K562 (cell line): ENCODE measurements around the gene WDR20. TPM values are rescaled to one million over a fixed set of nuclear protein-coding genes. Genes with fewer than 3 reads are reported as not detected.

ENCODE experiments used
- ATAC-seq: fragments of 200-7000 bp; cut with Tn5 transposase; 3 replicates; pipeline ENCODE4 v1.9.1; 2020; ENCODE audit warnings: moderate library complexity
- BruUV-seq: library from RNA; stranded (reverse); fragments of 400-500 nt; replicated peaks from 2 replicates; lab custom pipeline; 2021; lab: Mats Ljungman, UMichigan
- CTCF ChIA-PET: fragments of 300-600 bp; formaldehyde crosslinking; extraction: SDS; loops from one replicate; lab custom pipeline; 2021; ENCODE audit warnings: low intra/inter-chr PET ratio; lab: Yijun Ruan, JAX
- POLR2A ChIA-PET: fragments of 300-600, 350-650 bp; sonication (Branson Sonifier 250); formaldehyde crosslinking; extraction: SDS; loops from one replicate; lab custom pipeline; 2021; ENCODE audit warnings: antibody characterized with exemption, inconsistent platforms; lab: Yijun Ruan, JAX
- DNase-seq, 4 experiments: peaks; one replicate each; pipeline versions ENCODE4 v3.0.0 to v3.0.0-alpha.2; 2011 to 2018; ENCODE audit warnings: low spot score in 3 of 4, mixed read lengths in 3 of 4; ENCODE audit errors: extremely low read depth in 1 of 4
- FAIRE-seq: peaks from 2 replicates; lab custom pipeline; 2011; peaks lifted over from hg19 to GRCh38; lab: Jason Lieb, UNC
- H2AFZ ChIP-seq: 2 replicates; pipeline ENCODE4 v1.6.0; 2011; ENCODE audit warnings: low read depth, low read length, control low read depth, inconsistent platforms
- H3K27ac ChIP-seq: fragments of 200-600 bp; 3 replicates; pipeline ENCODE4 v1.8.0; 2011; ENCODE audit warnings: low read depth, mild to moderate bottlenecking, control low read depth, inconsistent platforms, low read length, moderate library complexity, mixed read lengths; ENCODE audit errors: extremely low read depth
- H3K27me3 ChIP-seq, 2 experiments: fragments of 300-600 bp in 1 of 2; 2 replicates in 1 of 2; 3 replicates in 1 of 2; pipeline versions ENCODE4 v1.6.0 to v1.8.0; 2011; ENCODE audit warnings: inconsistent platforms in 2 of 2, low read length in 2 of 2, mild to moderate bottlenecking in 1 of 2, mixed read lengths in 1 of 2, moderate library complexity in 1 of 2; ENCODE audit not compliant: control insufficient read depth in 2 of 2, insufficient read depth in 2 of 2
- H3K36me3 ChIP-seq: fragments of 300-600 bp; 3 replicates; pipeline ENCODE4 v1.8.0; 2011; ENCODE audit warnings: mild to moderate bottlenecking, low read length, inconsistent platforms; ENCODE audit not compliant: control insufficient read depth, insufficient read depth
- H3K4me1 ChIP-seq, 2 experiments: fragments of 200-600 bp in 1 of 2; replicated peaks in 1 of 2; 2 replicates in 1 of 2; 3 replicates in 1 of 2; pipeline versions ENCODE4 v1.5.1 to v1.8.0; 2011; ENCODE audit warnings: inconsistent platforms in 2 of 2, low read length in 2 of 2, mild to moderate bottlenecking in 1 of 2, mixed read lengths in 1 of 2, moderate library complexity in 1 of 2; ENCODE audit not compliant: control insufficient read depth in 2 of 2, insufficient read depth in 2 of 2
- H3K4me2 ChIP-seq: 2 replicates; pipeline ENCODE4 v1.6.1; 2011; ENCODE audit warnings: low read length, control low read depth, inconsistent platforms, mixed read lengths; ENCODE audit not compliant: insufficient read depth
- H3K4me3 ChIP-seq: fragments of 200-600 bp; sonication (generic), shearing (Covaris generic); 2 replicates; pipeline ENCODE4 v1.5.1; 2016; ENCODE audit warnings: control low read depth, inconsistent platforms
- H3K79me2 ChIP-seq: fragments of 200-600 bp; 3 replicates; pipeline ENCODE4 v1.8.0; 2011; ENCODE audit warnings: low read length, inconsistent platforms; ENCODE audit not compliant: control insufficient read depth, insufficient read depth
- H3K9ac ChIP-seq, 2 experiments: 2 replicates each; pipeline versions ENCODE4 v1.6.0 to v1.6.1; 2011; ENCODE audit warnings: low read depth in 2 of 2, low read length in 2 of 2, control low read depth in 1 of 2, inconsistent platforms in 1 of 2, mild to moderate bottlenecking in 1 of 2, mixed read lengths in 1 of 2; ENCODE audit not compliant: insufficient read depth in 1 of 2
- H3K9me1 ChIP-seq: one replicate; pipeline ENCODE4 v1.6.0; 2011; ENCODE audit warnings: inconsistent platforms, mild to moderate bottlenecking, low read length, moderate library complexity; ENCODE audit not compliant: control insufficient read depth, insufficient read depth
- H3K9me3 ChIP-seq: replicated peaks from 2 replicates; pipeline ENCODE4 v1.5.1; 2011; ENCODE audit warnings: low read depth, low read length, inconsistent platforms; ENCODE audit not compliant: control insufficient read depth, insufficient read depth
- H4K20me1 ChIP-seq: replicated peaks from 2 replicates; pipeline ENCODE4 v1.6.1; 2011; ENCODE audit warnings: low read length, inconsistent platforms, mixed read lengths; ENCODE audit not compliant: control insufficient read depth, insufficient read depth
- AFF1 ChIP-seq, 2 experiments: fragments of 450-650 bp; IDR thresholded peaks; 2 replicates each; pipeline ENCODE4 v1.6.1; 2018; ENCODE audit warnings: mild to moderate bottlenecking in 2 of 2, low read depth in 1 of 2; ENCODE audit not compliant: partially characterized antibody in 2 of 2
- STAT6 ChIP-seq: sonication (generic); formaldehyde crosslinking; IDR thresholded peaks from 2 replicates; pipeline ENCODE4 v1.8.1; 2023; ENCODE audit warnings: mild to moderate bottlenecking, missing genetic modification reagents
- WGBS: fragments of 100-300 bp; shearing (Covaris generic); methylation state at CpG from one replicate; pipeline ENCODE4 v1.1.6; 2016; ENCODE audit warnings: low coverage, mixed read lengths; ENCODE audit not compliant: insufficient coverage; ENCODE audit errors: missing lambda C conversion rate; 5-methylcytosine and 5-hydroxymethylcytosine counted together
- in situ Hi-C: fragments of 300-500 bp; cut with MboI; formaldehyde crosslinking; loops from 4 replicates; pipeline ENCODE4 v1.15.0; 2018; ENCODE audit warnings: inconsistent platforms, mixed read lengths
- intact Hi-C: fragments of 100-400 bp; cut with micrococcal nuclease; formaldehyde crosslinking; loops from 2 replicates; pipeline ENCODE4 v1.14.2; 2022
- polyA plus RNA-seq, 8 experiments: library from polyadenylated mRNA; depleted of rRNA in 4 of 8; stranded (reverse) in 5 of 8; unstranded in 3 of 8; fragments of >200 nt; fragmentation: Nextera tagmentation in 2 of 8; fragmentation: Illumina TruSeq in 1 of 8; extraction: Ambion mirVana in 2 of 8; extraction: Trizol in 1 of 8; gene quantifications; 2 replicates each; pipeline versions ENCODE4 v1.2.1 to v1.2.3, GENCODE V29; 2011 to 2014; ENCODE audit warnings: inconsistent platforms in 1 of 8, missing spikeins in 1 of 8
- total RNA-seq, 7 experiments: library from RNA; depleted of rRNA in 6 of 7; stranded (reverse); fragments of >200 nt in 6 of 7; fragmentation: Illumina TruSeq in 2 of 7; extraction: Trizol in 2 of 7; gene quantifications; 2 replicates each; pipeline versions ENCODE4 v1.2.1 to v1.2.3, GENCODE V29; 2011 to 2021; ENCODE audit warnings: low replicate concordance in 1 of 7
- TF ChIP-seq, protein P1 (sequence below): sonication (generic); formaldehyde crosslinking; IDR thresholded peaks from 2 replicates; pipeline ENCODE4 v1.8.0; 2022; ENCODE audit warnings: mild to moderate bottlenecking, missing genetic modification reagents

Gene WDR20
- total and polyA plus RNA-seq, 9 of the 15 experiments (the other 6 are each of a cell fraction or from before 2014, with no cell fraction given) = 7.0 to 15.3 (median 11.8) TPM

GRCh38 chr14:102170061-102170460, 30.4 kb downstream of the WDR20 start:
- TF ChIP-seq, protein P1, sequence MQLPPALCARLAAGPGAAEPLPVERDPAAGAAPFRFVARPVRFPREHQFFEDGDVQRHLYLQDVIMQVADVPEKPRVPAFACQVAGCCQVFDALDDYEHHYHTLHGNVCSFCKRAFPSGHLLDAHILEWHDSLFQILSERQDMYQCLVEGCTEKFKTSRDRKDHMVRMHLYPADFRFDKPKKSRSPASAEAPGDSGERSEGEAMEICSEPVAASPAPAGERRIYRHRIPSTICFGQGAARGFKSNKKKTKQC = no peak
- TF ChIP-seq AFF1 (IDR thresholded peaks at IDR 0.05; ENCODE audit: low read depth in 1 of 2, partially characterized antibody in 2 of 2) (no peak), STAT6 (CRISPR knock-in tag) (no peak)
- Histone ChIP-seq H3K36me3 (peaks cover 4% of the 10 kb centered on the region; the same call in 2 of the 3 replicates), H3K79me2 (peaks cover 59% of the 10 kb centered on the region), H3K9ac (no peak overlapping the region), H2AFZ (no peak overlapping the region), H4K20me1 (no peaks in the 10 kb centered on the region; the same call in 1 of the 2 replicates), H3K4me2 (no peak overlapping the region), H3K9me1 (peaks cover 3% of the 10 kb centered on the region), H3K4me3 (no peak overlapping the region), H3K4me1 (peaks cover 0 to 11% of the 10 kb centered on the region in 2 experiments; a peak in 3 of 5 replicates), H3K27me3 (no peaks in the 10 kb centered on the region), H3K9me3 (no peaks in the 10 kb centered on the region), H3K27ac (no peak overlapping the region)
- no TSS peak for BruUV-seq
- intact Hi-C loops (no loop called here), in situ Hi-C loops (no loop called here)
- 83% methylated on average over 3 of the region's 3 CpGs for WGBS
- ChIA-PET POLR2A (interaction anchor here (1.2 to 1.8 kb wide), 2 partner anchors 13 to 29 kb away, joined by 3 to 6 read pairs; no protein-coding TSS in a partner anchor), CTCF (no interaction called here)
- no peak for ATAC-seq
- DNase-seq = no peak
- no peak for FAIRE-seq
